HepG2 (cell line): ENCODE measurements around the gene RHBDD2. TPM values are rescaled to one million over a fixed set of nuclear protein-coding genes. Genes with fewer than 3 reads are reported as not detected.

Source experiments
- CEBPG ChIP-seq: IDR thresholded peaks from 2 replicates; pipeline ENCODE4 v1.6.1; 2016
- FOXA3 ChIP-seq: IDR thresholded peaks from 2 replicates; pipeline ENCODE4 v1.6.1; 2016; ENCODE audit warnings: missing genetic modification reagents, missing compliant biosample characterization
- NONO ChIP-seq, 2 experiments: fragments of 450-650 bp in 1 of 2; sonication (generic) in 1 of 2; formaldehyde crosslinking in 1 of 2; IDR thresholded peaks in 1 of 2; conservative IDR thresholded peaks in 1 of 2; 2 replicates each; pipeline versions ENCODE4 v1.6.1 to v1.8.0; 2017 to 2022; ENCODE audit warnings: mild to moderate bottlenecking in 1 of 2, missing genetic modification reagents in 1 of 2, moderate library complexity in 1 of 2
- PAXIP1 ChIP-seq: sonication (generic); formaldehyde crosslinking; conservative IDR thresholded peaks from 2 replicates; pipeline ENCODE4 v1.4.0; 2020; ENCODE audit warnings: mild to moderate bottlenecking, missing genetic modification reagents, moderate library complexity
- PPARG ChIP-seq: conservative IDR thresholded peaks from 2 replicates; pipeline ENCODE4 v1.6.1; 2016; ENCODE audit warnings: missing biosample characterization, missing genetic modification reagents
- TRIM24 ChIP-seq: sonication (generic); formaldehyde crosslinking; IDR thresholded peaks from 2 replicates; pipeline ENCODE4 v1.8.0; 2022; ENCODE audit warnings: mild to moderate bottlenecking, missing genetic modification reagents
- ZBTB7B ChIP-seq: sonication (generic); formaldehyde crosslinking; IDR thresholded peaks from 2 replicates; pipeline ENCODE4 v1.4.0; 2020; ENCODE audit warnings: missing genetic modification reagents
- ZNF205 ChIP-seq: IDR thresholded peaks from 2 replicates; pipeline ENCODE4 v1.6.1; 2018; ENCODE audit warnings: missing biosample characterization, missing genetic modification reagents
- ZNF354B ChIP-seq: sonication (generic); formaldehyde crosslinking; IDR thresholded peaks from 2 replicates; pipeline ENCODE4 v1.8.0; 2022; ENCODE audit warnings: mild to moderate bottlenecking, missing genetic modification reagents
- ZNF609 ChIP-seq: sonication (generic); formaldehyde crosslinking; IDR thresholded peaks from 2 replicates; pipeline ENCODE4 v1.4.0; 2020; ENCODE audit warnings: mild to moderate bottlenecking, missing genetic modification reagents, borderline replicate concordance
- ZNF83 ChIP-seq: sonication (generic); formaldehyde crosslinking; IDR thresholded peaks from 2 replicates; pipeline ENCODE4 v1.4.0; 2020; ENCODE audit warnings: missing genetic modification reagents, mild to moderate bottlenecking, borderline replicate concordance
- ZNF839 ChIP-seq: sonication (generic); formaldehyde crosslinking; IDR thresholded peaks from 2 replicates; pipeline ENCODE4 v1.4.0; 2020; ENCODE audit warnings: missing genetic modification reagents, mild to moderate bottlenecking, borderline replicate concordance
- polyA plus RNA-seq, 8 experiments: library from polyadenylated mRNA; depleted of rRNA in 3 of 8; stranded (reverse) in 7 of 8; unstranded in 1 of 8; fragments of >200 nt; fragmentation: Illumina TruSeq in 4 of 8; extraction: Trizol in 4 of 8; gene quantifications; 2 replicates each; pipeline versions ENCODE4 v1.2.1 to v1.2.3, GENCODE V29; 2011 to 2016; ENCODE audit warnings: low read depth in 4 of 8, missing spikeins in 1 of 8, mixed read lengths in 1 of 8; ENCODE audit not compliant: insufficient read depth in 1 of 8
- total RNA-seq, 5 experiments: library from RNA; depleted of rRNA; stranded (reverse); fragments of >200 nt; fragmentation: Illumina TruSeq; extraction: Trizol; gene quantifications; 2 replicates each; pipeline ENCODE4 v1.2.3, GENCODE V29; 2016; ENCODE audit warnings: low read depth in 1 of 5

The RHBDD2 gene
- total and polyA plus RNA-seq, 2 of the 13 experiments (the other 11 are each of a cell fraction or from before 2014, with no cell fraction given): 23.1 to 26.4 TPM

GRCh38 chr7:75915416-75916156 is 36.8 kb downstream of the RHBDD2 start (continued):
- TF ChIP-seq PAXIP1 (CRISPR knock-in tag) (peak; percentile 15; the same call in 1 of the 2 replicates), PPARG (CRISPR knock-in tag) (peak; percentile 90), ZNF83 (CRISPR knock-in tag) (no peak), ZNF354B (no peak), NONO (IDR thresholded peaks at IDR 0.05) (no peak), NONO (CRISPR knock-in tag; conservative IDR thresholded peaks at IDR 0.05) (no peak), ZNF839 (no peak), ZBTB7B (CRISPR knock-in tag) (peak; percentile 70; the same call in 1 of the 2 replicates), ZNF609 (CRISPR knock-in tag) (0 out of 2 replicates have a peak, but pooled peaks have one; percentile 7), FOXA3 (CRISPR knock-in tag) (0 out of 2 replicates have a peak, but pooled peaks have one; percentile 14), CEBPG (CRISPR knock-in tag) (peak; percentile 53), TRIM24 (no peak), ZNF205 (CRISPR knock-in tag) (no peak)
